HepG2 (cell line): ENCODE measurements around the gene RNGTT. TPM values are rescaled to one million over a fixed set of nuclear protein-coding genes. Genes with fewer than 3 reads are reported as not detected.

Source experiments
- ATAC-seq: fragments of 200-7000 bp; cut with Tn5 transposase; 3 replicates; pipeline ENCODE4 v1.9.1; 2020; ENCODE audit warnings: mild to moderate bottlenecking, moderate library complexity
- BruUV-seq: library from RNA; stranded (reverse); fragments of 400-500 nt; replicated peaks from 2 replicates; lab custom pipeline; 2021; lab: Mats Ljungman, UMichigan
- CTCF ChIA-PET: fragments of 300-600 bp; formaldehyde crosslinking; extraction: SDS; loops from one replicate; lab custom pipeline; 2021; ENCODE audit warnings: low total read pairs, inconsistent platforms, low intra/inter-chr PET ratio; lab: Yijun Ruan, JAX
- POLR2A ChIA-PET: fragments of 350-600 bp; sonication (Branson Sonifier 250); formaldehyde crosslinking; loops from one replicate; lab custom pipeline; 2020; ENCODE audit warnings: antibody characterized with exemption, inconsistent platforms; lab: Yijun Ruan, JAX
- DNase-seq: peaks from one replicate; pipeline ENCODE4 v3.0.0-alpha.2; 2015; ENCODE audit warnings: low spot score
- FAIRE-seq: peaks from 3 replicates; lab custom pipeline; 2011; peaks lifted over from hg19 to GRCh38; lab: Jason Lieb, UNC
- H2AFZ ChIP-seq: one replicate; pipeline ENCODE4 v1.6.1; 2011; ENCODE audit warnings: low read length, inconsistent platforms
- H3K27ac ChIP-seq: fragments of 300-600 bp; 3 replicates; pipeline ENCODE4 v1.8.0; 2011; ENCODE audit warnings: mixed run types, mild to moderate bottlenecking, mixed read lengths, low read length, inconsistent platforms; ENCODE audit not compliant: insufficient read depth; ENCODE audit errors: extremely low read length
- H3K27me3 ChIP-seq, 2 experiments: fragments of 200-600 bp in 1 of 2; 2 replicates in 1 of 2; 3 replicates in 1 of 2; pipeline versions ENCODE4 v1.6.0 to v1.8.0; 2011; ENCODE audit warnings: low read length in 2 of 2, mild to moderate bottlenecking in 2 of 2, moderate library complexity in 2 of 2, inconsistent platforms in 1 of 2; ENCODE audit not compliant: insufficient read depth in 2 of 2, control insufficient read depth in 1 of 2
- H3K36me3 ChIP-seq, 2 experiments: fragments of 200-600 bp in 1 of 2; replicated peaks in 1 of 2; 2 replicates in 1 of 2; 3 replicates in 1 of 2; pipeline versions ENCODE4 v1.5.1 to v1.8.0; 2011; ENCODE audit warnings: low read length in 2 of 2, inconsistent platforms in 1 of 2; ENCODE audit not compliant: insufficient read depth in 2 of 2, control insufficient read depth in 1 of 2
- H3K4me1 ChIP-seq: 2 replicates; pipeline ENCODE4 v1.5.1; 2012; ENCODE audit warnings: low read length, inconsistent platforms; ENCODE audit not compliant: insufficient read depth
- H3K4me2 ChIP-seq: 2 replicates; pipeline ENCODE4 v1.6.0; 2011; ENCODE audit warnings: low read depth, low read length, inconsistent platforms
- H3K4me3 ChIP-seq, 3 experiments: fragments of 200-600 bp in 1 of 3; sonication (generic), shearing (Covaris generic) in 1 of 3; replicated peaks in 1 of 3; 2 replicates each; pipeline ENCODE4 v1.5.1; 2011 to 2016; ENCODE audit warnings: low read length in 3 of 3, inconsistent platforms in 2 of 3, low read depth in 2 of 3, mild to moderate bottlenecking in 2 of 3, control low read depth in 1 of 3, mixed read lengths in 1 of 3; ENCODE audit not compliant: insufficient read depth in 1 of 3
- H3K79me2 ChIP-seq: one replicate; pipeline ENCODE4 v1.6.1; 2011; ENCODE audit warnings: low read length, inconsistent platforms; ENCODE audit not compliant: insufficient read depth
- H3K9ac ChIP-seq: 2 replicates; pipeline ENCODE4 v1.6.0; 2011; ENCODE audit warnings: mild to moderate bottlenecking, low read depth, low read length, inconsistent platforms; ENCODE audit not compliant: insufficient read depth
- H3K9me3 ChIP-seq: 2 replicates; pipeline ENCODE4 v1.5.1; 2012; ENCODE audit warnings: mild to moderate bottlenecking, low read length
- H4K20me1 ChIP-seq: 2 replicates; pipeline ENCODE4 v1.6.0; 2011; ENCODE audit warnings: inconsistent platforms, mild to moderate bottlenecking, low read length, moderate library complexity; ENCODE audit not compliant: insufficient read depth
- ATAD3A ChIP-seq: sonication (generic); formaldehyde crosslinking; IDR thresholded peaks from 2 replicates; pipeline ENCODE4 v1.4.0; 2020; ENCODE audit warnings: missing genetic modification reagents
- HDAC1 ChIP-seq: sonication (generic); formaldehyde crosslinking; IDR thresholded peaks from 2 replicates; pipeline ENCODE4 v1.5.1; 2020; ENCODE audit warnings: mild to moderate bottlenecking, missing genetic modification reagents
- STAG1 ChIP-seq: sonication (generic); formaldehyde crosslinking; IDR thresholded peaks from 2 replicates; pipeline ENCODE4 v1.4.0; 2020; ENCODE audit warnings: missing genetic modification reagents
- TBL1XR1 ChIP-seq: fragments of 150-350 bp; IDR thresholded peaks from 2 replicates; pipeline ENCODE4 v1.6.1; 2014; ENCODE audit warnings: borderline replicate concordance, low read length; ENCODE audit not compliant: partially characterized antibody
- TCF7L2 ChIP-seq: IDR thresholded peaks from 2 replicates; pipeline ENCODE4 v1.6.1; 2011; ENCODE audit warnings: mild to moderate bottlenecking, low read depth, low read length, moderate library complexity
- ZNF180 ChIP-seq: sonication (generic); formaldehyde crosslinking; IDR thresholded peaks from 2 replicates; pipeline ENCODE4 v1.4.0; 2020; ENCODE audit warnings: low read depth, missing genetic modification reagents, borderline replicate concordance
- ZNF335 ChIP-seq: sonication (generic); formaldehyde crosslinking; IDR thresholded peaks from 2 replicates; pipeline ENCODE4 v1.4.0; 2020; ENCODE audit warnings: missing genetic modification reagents
- ZNF766 ChIP-seq: sonication (generic); formaldehyde crosslinking; IDR thresholded peaks from 2 replicates; pipeline ENCODE4 v1.5.0; 2020; ENCODE audit warnings: missing genetic modification reagents, borderline replicate concordance
- WGBS: methylation state at CpG from one replicate; pipeline ENCODE4 v1.1.6; 2017; ENCODE audit warnings: low lambda C conversion rate; 5-methylcytosine and 5-hydroxymethylcytosine counted together
- in situ Hi-C: cut with HindIII; loops from 2 replicates; pipeline ENCODE4 v1.10.0; 2017; ENCODE audit warnings: low pct_unique_long_range_greater_than_20kb; ENCODE audit not compliant: extremely low pct_ligation_motif_present
- intact Hi-C: fragments of 100-400 bp; cut with micrococcal nuclease; formaldehyde crosslinking; loops from one replicate; pipeline ENCODE4 v1.10.0; 2022; ENCODE audit not compliant: unreplicated experiment
- polyA plus RNA-seq, 8 experiments: library from polyadenylated mRNA; depleted of rRNA in 3 of 8; stranded (reverse) in 7 of 8; unstranded in 1 of 8; fragments of >200 nt; fragmentation: Illumina TruSeq in 4 of 8; extraction: Trizol in 4 of 8; gene quantifications; 2 replicates each; pipeline versions ENCODE4 v1.2.1 to v1.2.3, GENCODE V29; 2011 to 2016; ENCODE audit warnings: low read depth in 4 of 8, missing spikeins in 1 of 8, mixed read lengths in 1 of 8; ENCODE audit not compliant: insufficient read depth in 1 of 8
- total RNA-seq, 5 experiments: library from RNA; depleted of rRNA; stranded (reverse); fragments of >200 nt; fragmentation: Illumina TruSeq; extraction: Trizol; gene quantifications; 2 replicates each; pipeline ENCODE4 v1.2.3, GENCODE V29; 2016; ENCODE audit warnings: low read depth in 1 of 5
- TF ChIP-seq, protein P1 (sequence below): sonication (generic); formaldehyde crosslinking; IDR thresholded peaks from 2 replicates; pipeline ENCODE4 v1.4.0; 2020; ENCODE audit warnings: missing genetic modification reagents
- TF ChIP-seq, protein P2 (sequence below): sonication (generic); formaldehyde crosslinking; IDR thresholded peaks from 2 replicates; pipeline ENCODE4 v1.5.0; 2020; ENCODE audit warnings: mild to moderate bottlenecking, missing genetic modification reagents, moderate library complexity

Gene RNGTT
- total and polyA plus RNA-seq, 2 of the 13 experiments (the other 11 are each of a cell fraction or from before 2014, with no cell fraction given): 6.0 to 22.6 TPM

DNA sequence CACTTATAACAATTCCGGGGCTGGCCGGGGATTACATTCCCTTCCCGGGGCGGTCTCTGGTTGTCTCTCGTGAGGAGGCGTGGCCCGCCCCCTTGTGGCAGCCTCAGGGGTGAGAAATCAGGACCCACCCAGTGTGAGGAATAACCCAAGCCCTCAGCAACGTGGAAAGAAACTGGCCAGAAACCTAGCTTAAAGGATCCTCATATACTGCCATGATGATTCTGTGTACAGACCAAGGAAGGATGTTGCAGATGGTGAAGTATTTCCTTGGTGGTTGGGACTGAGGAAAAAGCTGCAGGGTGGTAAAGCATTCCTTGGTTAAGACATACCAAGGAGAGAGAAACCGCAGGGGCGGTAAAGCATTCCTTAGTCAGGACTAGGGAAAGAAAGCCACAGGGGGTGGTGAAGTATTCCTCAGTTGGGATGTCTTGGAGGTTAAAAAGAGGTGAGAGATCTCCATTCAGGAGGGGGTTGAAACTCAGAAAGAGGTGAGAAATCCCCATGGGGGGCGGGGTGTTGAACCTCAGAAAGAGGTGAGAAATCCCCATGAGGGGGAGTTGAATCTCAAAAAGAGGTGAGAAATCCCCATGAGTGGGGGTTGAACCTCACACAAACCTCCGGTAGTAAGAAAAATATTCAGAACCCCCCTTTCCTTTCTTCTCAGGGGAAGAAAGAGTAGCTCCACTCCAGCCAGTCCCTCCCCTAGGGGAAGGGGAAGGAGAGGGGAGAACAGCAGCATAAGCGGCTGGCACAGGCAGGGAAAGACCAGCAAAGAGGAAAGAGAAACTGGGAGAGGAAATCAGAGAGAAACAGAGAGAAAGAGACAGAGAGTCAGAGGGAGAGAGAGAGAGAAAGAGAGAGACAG is 238.1 kb downstream of the RNGTT start:
- ATAC-seq (peak; percentile 71), DNase-seq (peak; percentile 4), FAIRE-seq (no peak)
- ChIA-PET POLR2A (no interaction called here), CTCF (no interaction called here)
- H2AFZ ChIP-seq: no peak overlapping the region
- H3K4me3 ChIP-seq: no peak overlapping the region
- BruUV-seq: no TSS peak
- H4K20me1 ChIP-seq: no peaks in the 10 kb centered on the region
- H3K27ac ChIP-seq: no peak overlapping the region
- no peaks in the 10 kb centered on the region for H3K36me3 ChIP-seq
- no peaks in the 10 kb centered on the region for H3K4me1 ChIP-seq
- WGBS: 87% methylated on average over 13 of the region's 13 CpGs
- intact Hi-C loops: no loop called here
- no peaks in the 10 kb centered on the region for H3K79me2 ChIP-seq
- H3K27me3 ChIP-seq: no peaks in the 10 kb centered on the region
- H3K9me3 ChIP-seq: no peaks in the 10 kb centered on the region
- in situ Hi-C loops: no loop called here
- H3K4me2 ChIP-seq: no peak overlapping the region
- H3K9ac ChIP-seq: no peak overlapping the region
- TF ChIP-seq ZNF335 (CRISPR knock-in tag): no peak
- TF ChIP-seq HDAC1 (CRISPR knock-in tag): no peak
- TF ChIP-seq ZNF180 (CRISPR knock-in tag): no peak
- TF ChIP-seq, protein P1, sequence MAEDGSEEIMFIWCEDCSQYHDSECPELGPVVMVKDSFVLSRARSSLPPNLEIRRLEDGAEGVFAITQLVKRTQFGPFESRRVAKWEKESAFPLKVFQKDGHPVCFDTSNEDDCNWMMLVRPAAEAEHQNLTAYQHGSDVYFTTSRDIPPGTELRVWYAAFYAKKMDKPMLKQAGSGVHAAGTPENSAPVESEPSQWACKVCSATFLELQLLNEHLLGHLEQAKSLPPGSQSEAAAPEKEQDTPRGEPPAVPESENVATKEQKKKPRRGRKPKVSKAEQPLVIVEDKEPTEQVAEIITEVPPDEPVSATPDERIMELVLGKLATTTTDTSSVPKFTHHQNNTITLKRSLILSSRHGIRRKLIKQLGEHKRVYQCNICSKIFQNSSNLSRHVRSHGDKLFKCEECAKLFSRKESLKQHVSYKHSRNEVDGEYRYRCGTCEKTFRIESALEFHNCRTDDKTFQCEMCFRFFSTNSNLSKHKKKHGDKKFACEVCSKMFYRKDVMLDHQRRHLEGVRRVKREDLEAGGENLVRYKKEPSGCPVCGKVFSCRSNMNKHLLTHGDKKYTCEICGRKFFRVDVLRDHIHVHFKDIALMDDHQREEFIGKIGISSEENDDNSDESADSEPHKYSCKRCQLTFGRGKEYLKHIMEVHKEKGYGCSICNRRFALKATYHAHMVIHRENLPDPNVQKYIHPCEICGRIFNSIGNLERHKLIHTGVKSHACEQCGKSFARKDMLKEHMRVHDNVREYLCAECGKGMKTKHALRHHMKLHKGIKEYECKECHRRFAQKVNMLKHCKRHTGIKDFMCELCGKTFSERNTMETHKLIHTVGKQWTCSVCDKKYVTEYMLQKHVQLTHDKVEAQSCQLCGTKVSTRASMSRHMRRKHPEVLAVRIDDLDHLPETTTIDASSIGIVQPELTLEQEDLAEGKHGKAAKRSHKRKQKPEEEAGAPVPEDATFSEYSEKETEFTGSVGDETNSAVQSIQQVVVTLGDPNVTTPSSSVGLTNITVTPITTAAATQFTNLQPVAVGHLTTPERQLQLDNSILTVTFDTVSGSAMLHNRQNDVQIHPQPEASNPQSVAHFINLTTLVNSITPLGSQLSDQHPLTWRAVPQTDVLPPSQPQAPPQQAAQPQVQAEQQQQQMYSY (CRISPR knock-in tag): no peak
- no peak for TF ChIP-seq TCF7L2
- TF ChIP-seq TBL1XR1: no peak
- no peak for TF ChIP-seq ATAD3A (CRISPR knock-in tag)
- TF ChIP-seq STAG1: peak; percentile 60
- TF ChIP-seq, protein P2, sequence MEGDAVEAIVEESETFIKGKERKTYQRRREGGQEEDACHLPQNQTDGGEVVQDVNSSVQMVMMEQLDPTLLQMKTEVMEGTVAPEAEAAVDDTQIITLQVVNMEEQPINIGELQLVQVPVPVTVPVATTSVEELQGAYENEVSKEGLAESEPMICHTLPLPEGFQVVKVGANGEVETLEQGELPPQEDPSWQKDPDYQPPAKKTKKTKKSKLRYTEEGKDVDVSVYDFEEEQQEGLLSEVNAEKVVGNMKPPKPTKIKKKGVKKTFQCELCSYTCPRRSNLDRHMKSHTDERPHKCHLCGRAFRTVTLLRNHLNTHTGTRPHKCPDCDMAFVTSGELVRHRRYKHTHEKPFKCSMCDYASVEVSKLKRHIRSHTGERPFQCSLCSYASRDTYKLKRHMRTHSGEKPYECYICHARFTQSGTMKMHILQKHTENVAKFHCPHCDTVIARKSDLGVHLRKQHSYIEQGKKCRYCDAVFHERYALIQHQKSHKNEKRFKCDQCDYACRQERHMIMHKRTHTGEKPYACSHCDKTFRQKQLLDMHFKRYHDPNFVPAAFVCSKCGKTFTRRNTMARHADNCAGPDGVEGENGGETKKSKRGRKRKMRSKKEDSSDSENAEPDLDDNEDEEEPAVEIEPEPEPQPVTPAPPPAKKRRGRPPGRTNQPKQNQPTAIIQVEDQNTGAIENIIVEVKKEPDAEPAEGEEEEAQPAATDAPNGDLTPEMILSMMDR: peak; percentile 67
- no peak for TF ChIP-seq ZNF766 (CRISPR knock-in tag)
